Right kidney (tissue), 1 donor: Measurements from ENCODE around the gene SHROOM3.
"Not testable (repeated sequence)": the region's sequence is repeated elsewhere in the genome, so short reads cannot be mapped to it uniquely, and the experiment has no call there.

Source experiments
- DNase-seq: peaks from one replicate; pipeline ENCODE4 v3.0.0-alpha.2; 2016

The SHROOM3 gene

GRCh38 chr4:76442807-76443206 is 7.8 kb downstream of the SHROOM3 start:
- DNase-seq, result no peak

- no peak for DNase-seq
Measured at GRCh38 chr4:76443376-76443775, 8.3 kb downstream of the SHROOM3 start.

GRCh38 chr4:76445911-76446310 is 10.9 kb downstream of the SHROOM3 start:
- no peak for DNase-seq

- no peak for DNase-seq
Measured at GRCh38 chr4:76447393-76447851, 12.4 kb downstream of the SHROOM3 start.

- no peak for DNase-seq
Measured at GRCh38 chr4:76448211-76448610, 13.2 kb downstream of the SHROOM3 start.

GRCh38 chr4:76449362-76449767 is 14.3 kb downstream of the SHROOM3 start:
- DNase-seq, result no peak

GRCh38 chr4:76449833-76450232 is 14.8 kb downstream of the SHROOM3 start:
- no peak for DNase-seq

DNA sequence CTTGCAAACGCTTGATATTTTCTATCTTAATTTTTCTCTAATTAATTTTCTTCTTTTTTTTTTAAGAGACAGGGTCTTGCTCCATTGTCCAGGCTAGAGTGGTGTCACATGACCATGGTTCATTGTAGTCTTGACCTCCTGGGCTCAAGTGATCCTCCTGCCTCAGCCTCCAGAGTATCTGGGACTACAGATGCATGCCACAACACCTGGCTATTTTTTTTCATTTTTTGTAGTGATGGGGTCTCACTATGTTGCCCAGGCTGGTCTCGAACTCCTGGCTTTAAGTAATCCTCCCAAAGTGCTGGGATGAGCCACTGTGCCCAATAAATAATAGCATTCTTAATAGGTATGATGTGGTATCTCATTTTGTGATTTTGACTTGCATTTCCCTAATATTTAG is 18.2 kb downstream of the SHROOM3 start:
- DNase-seq, result no peak

- DNase-seq, result not testable (repeated sequence)
Measured at GRCh38 chr4:76454073-76454472, 19.0 kb downstream of the SHROOM3 start.

DNA sequence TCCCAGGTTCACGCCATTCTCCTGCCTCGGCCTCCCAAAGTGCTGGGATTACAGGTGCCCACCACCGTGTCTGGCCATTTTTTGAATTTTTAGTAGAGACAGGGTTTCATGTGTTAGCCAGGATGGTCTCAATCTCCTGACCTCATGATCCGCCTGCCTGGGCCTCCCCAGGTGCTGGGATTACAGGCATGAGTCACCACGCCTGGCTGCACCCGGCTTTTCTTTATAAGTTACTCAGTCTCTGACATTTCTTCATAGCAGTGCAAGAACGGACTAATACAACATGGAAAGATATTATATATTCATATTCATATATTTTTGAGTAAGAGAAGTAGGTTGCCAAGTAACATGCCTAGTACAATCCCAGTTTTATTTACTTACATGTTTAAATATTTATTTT is 22.9 kb downstream of the SHROOM3 start:
- no peak for DNase-seq

- DNase-seq, result no peak
Measured at GRCh38 chr4:76458297-76458696, 23.3 kb downstream of the SHROOM3 start.

DNA sequence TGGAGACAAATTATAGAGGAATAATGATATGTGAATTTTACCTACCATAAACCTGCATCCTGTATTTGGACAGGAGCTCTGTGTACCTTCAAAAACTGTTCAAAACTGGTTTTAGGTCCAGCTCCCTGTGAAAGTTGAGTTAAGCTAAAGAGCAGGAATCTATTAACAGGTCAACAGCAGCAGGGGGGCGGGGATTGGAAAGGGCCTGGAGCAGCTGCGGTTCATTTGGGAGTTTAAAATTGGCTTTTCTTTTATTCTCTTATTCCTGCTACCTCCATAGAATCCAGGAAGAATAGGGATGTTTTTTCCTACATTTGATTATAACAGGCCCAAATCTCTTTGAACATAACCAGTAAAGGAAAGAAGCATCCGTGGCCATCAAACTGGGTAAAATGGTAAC is 23.8 kb downstream of the SHROOM3 start:
- peak; percentile 27 for DNase-seq

DNA sequence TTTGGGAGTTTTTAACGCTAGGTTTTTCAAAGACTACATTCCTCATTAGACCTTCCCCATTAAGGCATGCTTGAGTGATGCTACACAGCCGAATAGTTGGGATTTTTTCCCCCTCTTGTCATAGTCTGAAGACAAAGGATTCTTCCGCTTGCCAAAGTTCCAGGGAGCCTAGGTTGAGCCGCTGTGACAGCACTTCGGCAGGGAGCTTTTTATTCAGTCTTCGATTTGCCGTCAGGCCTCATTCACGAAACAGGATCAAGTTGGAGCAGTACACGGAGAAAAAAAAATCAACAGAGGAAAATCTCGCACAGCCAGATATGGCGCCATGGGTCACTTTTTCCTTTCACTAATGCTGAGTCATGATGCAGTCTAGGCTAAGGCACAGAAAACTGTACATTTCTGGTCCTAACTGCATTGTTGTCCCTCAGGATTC is 24.3 kb downstream of the SHROOM3 start:
- DNase-seq, result peak; percentile 45

DNA sequence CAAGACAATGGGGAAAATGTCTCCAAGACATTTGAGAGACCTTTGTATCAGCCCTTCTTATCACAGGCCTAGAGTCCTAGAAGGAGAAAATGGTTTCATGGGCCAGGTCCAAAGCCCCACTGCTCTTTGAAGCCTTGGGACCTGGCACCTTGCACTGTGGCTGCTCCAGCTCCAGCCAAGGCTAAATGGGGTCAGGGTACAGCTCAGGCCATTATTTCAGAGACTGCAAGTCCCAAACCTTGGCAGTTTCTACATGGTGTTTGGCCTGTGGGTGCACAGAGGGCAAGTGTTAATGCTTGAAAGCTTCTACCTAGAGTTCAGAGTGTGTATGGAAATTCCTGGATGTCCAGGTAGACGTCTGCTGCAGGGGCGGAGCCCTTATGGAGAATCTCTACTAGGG is 28.5 kb downstream of the SHROOM3 start:
- DNase-seq, result no peak

- DNase-seq, result no peak
Measured at GRCh38 chr4:76470064-76470463, 35.0 kb downstream of the SHROOM3 start.

DNA sequence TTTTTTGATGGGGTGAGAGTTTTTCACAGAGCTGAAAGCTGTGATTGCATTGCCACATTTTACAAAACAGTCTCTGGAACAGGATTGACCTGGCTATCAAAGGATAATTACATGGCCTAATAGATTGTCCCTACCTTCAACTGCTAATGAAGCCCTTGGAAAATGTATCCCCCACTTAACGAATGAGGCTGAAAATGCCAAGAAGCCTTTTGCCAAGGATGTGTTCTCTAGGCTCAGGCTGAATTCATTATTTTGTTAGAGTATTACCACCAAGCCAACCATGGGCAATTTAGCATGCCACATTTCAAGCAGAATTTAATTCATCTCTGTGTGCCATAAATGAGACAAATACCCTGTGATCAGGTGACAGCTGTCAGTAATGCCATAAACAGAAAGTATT is 35.5 kb downstream of the SHROOM3 start:
- no peak for DNase-seq

DNA sequence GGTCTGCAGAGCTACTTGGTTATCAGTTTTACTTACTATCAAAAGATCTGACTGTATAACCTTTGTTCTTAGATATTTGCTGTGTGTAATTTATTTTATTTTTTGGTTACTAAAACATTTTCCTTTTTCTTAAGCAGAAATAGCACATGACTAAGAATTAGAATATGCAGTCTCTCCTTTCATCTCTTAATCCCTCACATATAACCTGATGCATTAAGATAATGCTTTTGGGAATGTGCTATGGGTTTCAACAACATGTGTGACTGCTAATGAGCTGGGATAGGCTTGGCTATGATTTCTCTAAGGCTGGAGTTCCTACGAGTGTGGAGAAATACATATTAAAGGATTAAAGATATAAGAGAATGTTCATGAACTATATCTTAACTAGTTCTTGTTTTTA is 41.5 kb downstream of the SHROOM3 start:
- no peak for DNase-seq

- no peak for DNase-seq
Measured at GRCh38 chr4:76484654-76485053, 49.6 kb downstream of the SHROOM3 start.

GRCh38 chr4:76485450-76485849 is 50.4 kb downstream of the SHROOM3 start:
- no peak for DNase-seq

GRCh38 chr4:76486588-76487276 is 51.7 kb downstream of the SHROOM3 start:
- DNase-seq, result no peak

- DNase-seq, result no peak
Measured at GRCh38 chr4:76487621-76488020, 52.6 kb downstream of the SHROOM3 start.

DNA sequence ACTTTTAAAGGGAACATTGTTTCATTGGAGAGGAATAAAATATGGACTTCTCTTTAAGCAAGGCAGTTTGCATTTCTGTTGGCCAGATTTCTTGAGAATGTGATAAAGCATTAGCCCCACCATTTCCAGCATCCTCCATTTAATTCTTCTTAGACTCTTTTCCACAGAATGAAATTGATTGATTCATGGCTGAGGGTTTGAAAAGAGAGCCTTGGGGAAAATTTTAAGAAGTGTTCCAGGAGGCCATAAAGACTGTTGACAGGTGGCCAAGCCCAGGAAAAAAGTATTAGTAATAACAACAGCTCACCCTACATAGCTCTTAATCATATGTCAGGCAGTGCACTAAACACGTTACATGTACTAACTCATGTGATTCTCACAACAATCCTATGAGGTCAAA is 53.4 kb downstream of the SHROOM3 start:
- no peak for DNase-seq

GRCh38 chr4:76488888-76489685 is 54.1 kb downstream of the SHROOM3 start:
- no peak for DNase-seq

DNA sequence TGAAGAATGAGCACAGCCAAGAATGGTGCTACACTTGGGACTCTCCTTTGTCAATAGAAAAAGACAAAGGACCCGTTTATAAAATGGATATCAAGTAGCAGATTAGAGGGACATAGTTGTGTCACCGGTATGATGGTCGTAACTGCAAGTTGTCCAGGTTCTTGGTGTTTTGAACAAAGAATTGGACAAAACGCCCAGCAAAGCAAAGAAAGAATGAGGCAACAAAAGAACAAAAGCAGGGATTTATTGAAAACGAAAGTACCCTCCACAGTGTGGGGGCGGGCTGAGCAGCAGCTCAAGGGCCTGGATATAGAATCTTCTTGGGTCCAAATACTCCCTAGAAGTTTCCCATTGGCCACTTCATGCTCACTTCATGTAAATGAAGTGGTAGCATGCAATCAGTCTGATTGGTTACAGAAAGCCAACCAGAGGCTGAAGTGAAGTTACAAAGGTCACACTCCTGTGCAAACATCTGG is 54.7 kb downstream of the SHROOM3 start:
- no peak for DNase-seq
